GM12801 (cell line): ENCODE measurements around the gene PHIP.

ENCODE experiments used
- CTCF ChIP-seq: IDR thresholded peaks from one replicate; pipeline ENCODE4 v1.5.1; 2011; ENCODE audit warnings: control low read depth; ENCODE audit not compliant: insufficient read length; ENCODE audit errors: extremely low read depth

The PHIP gene

GRCh38 chr6:79005497-79005896 is 72.6 kb downstream of the PHIP start:
- TF ChIP-seq CTCF, result no peak

- no peak for TF ChIP-seq CTCF
Measured at GRCh38 chr6:79005024-79005423, 73.0 kb downstream of the PHIP start.

- TF ChIP-seq CTCF, result no peak
Measured at GRCh38 chr6:79004239-79004638, 73.8 kb downstream of the PHIP start.

- TF ChIP-seq CTCF, result no peak
Measured at GRCh38 chr6:79001415-79001814, 76.6 kb downstream of the PHIP start.

GRCh38 chr6:78999737-79000136 is 78.3 kb downstream of the PHIP start:
- no peak for TF ChIP-seq CTCF

GRCh38 chr6:78995946-78996345 is 82.1 kb downstream of the PHIP start:
- no peak for TF ChIP-seq CTCF

GRCh38 chr6:78995346-78995745 is 82.7 kb downstream of the PHIP start:
- no peak for TF ChIP-seq CTCF

GRCh38 chr6:78993955-78994354 is 84.1 kb downstream of the PHIP start:
- TF ChIP-seq CTCF, result no peak
